HL-60 (cell line): Measurements from ENCODE around the gene CCDC92.

ENCODE experiments used
- CTCF ChIP-seq: IDR thresholded peaks from one replicate; pipeline ENCODE4 v1.5.1; 2011; ENCODE audit warnings: low read length, control low read depth, inconsistent platforms; ENCODE audit not compliant: insufficient read depth
- POLR2AphosphoS5 ChIP-seq: IDR thresholded peaks from 2 replicates; pipeline ENCODE4 v1.6.1; 2012; ENCODE audit warnings: low read depth
- TF ChIP-seq, protein P1 (sequence below): IDR thresholded peaks from 2 replicates; pipeline ENCODE4 v1.6.1; 2012; ENCODE audit warnings: low read depth; ENCODE audit not compliant: insufficient replicate concordance

- TF ChIP-seq CTCF = no peak
- TF ChIP-seq POLR2AphosphoS5 = no peak
- TF ChIP-seq, protein P1, sequence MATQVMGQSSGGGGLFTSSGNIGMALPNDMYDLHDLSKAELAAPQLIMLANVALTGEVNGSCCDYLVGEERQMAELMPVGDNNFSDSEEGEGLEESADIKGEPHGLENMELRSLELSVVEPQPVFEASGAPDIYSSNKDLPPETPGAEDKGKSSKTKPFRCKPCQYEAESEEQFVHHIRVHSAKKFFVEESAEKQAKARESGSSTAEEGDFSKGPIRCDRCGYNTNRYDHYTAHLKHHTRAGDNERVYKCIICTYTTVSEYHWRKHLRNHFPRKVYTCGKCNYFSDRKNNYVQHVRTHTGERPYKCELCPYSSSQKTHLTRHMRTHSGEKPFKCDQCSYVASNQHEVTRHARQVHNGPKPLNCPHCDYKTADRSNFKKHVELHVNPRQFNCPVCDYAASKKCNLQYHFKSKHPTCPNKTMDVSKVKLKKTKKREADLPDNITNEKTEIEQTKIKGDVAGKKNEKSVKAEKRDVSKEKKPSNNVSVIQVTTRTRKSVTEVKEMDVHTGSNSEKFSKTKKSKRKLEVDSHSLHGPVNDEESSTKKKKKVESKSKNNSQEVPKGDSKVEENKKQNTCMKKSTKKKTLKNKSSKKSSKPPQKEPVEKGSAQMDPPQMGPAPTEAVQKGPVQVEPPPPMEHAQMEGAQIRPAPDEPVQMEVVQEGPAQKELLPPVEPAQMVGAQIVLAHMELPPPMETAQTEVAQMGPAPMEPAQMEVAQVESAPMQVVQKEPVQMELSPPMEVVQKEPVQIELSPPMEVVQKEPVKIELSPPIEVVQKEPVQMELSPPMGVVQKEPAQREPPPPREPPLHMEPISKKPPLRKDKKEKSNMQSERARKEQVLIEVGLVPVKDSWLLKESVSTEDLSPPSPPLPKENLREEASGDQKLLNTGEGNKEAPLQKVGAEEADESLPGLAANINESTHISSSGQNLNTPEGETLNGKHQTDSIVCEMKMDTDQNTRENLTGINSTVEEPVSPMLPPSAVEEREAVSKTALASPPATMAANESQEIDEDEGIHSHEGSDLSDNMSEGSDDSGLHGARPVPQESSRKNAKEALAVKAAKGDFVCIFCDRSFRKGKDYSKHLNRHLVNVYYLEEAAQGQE = no peak
These were observed 22.6 kb upstream of the CCDC92 start for GRCh38 chr12:123995023-123995748.
